G401 (cell line): Measurements from ENCODE around the gene TBC1D30. TPM values are rescaled to one million over a fixed set of nuclear protein-coding genes. Genes with fewer than 3 reads are reported as not detected.

Source experiments
- total RNA-seq: library from RNA; depleted of rRNA; stranded (reverse); fragments of >200 nt; shearing (Covaris generic); gene quantifications from 2 replicates; pipeline ENCODE4 v1.2.3, GENCODE V29; 2014; rRNA removed

TBC1D30 gene
- total RNA-seq, 1 experiment from 2014 or later, result 16.0 TPM

Other genes starting within 250 kb of the TBC1D30 start
- 41.8 and 43.4 TPM in 2 replicates for gene RASSF3, start 214.2 kb upstream of the TBC1D30 start, total RNA-seq
- gene GNS, start 65.2 kb upstream of the TBC1D30 start, total RNA-seq, result 50.2 and 64.1 TPM in 2 replicates